ENCODE data around the gene GRIN1.

GRIN1 gene

GRCh38 chr9:137168573-137168903 lies 29.6 kb downstream of the GRIN1 start:
- no peaks in the 10 kb centered on the region for H3K36me3 ChIP-seq (ENCODE audit: control insufficient read depth in 2 of 2, insufficient read depth in 1 of 2, low read length in 2 of 2)
- peak; percentile 85 for TF ChIP-seq ZNF335 (tag by site-specific recombination; conservative IDR thresholded peaks at IDR 0.05)
- TF ChIP-seq SP2 (tag by site-specific recombination; IDR thresholded peaks at IDR 0.05) = no peak
- TF ChIP-seq, protein P1, sequence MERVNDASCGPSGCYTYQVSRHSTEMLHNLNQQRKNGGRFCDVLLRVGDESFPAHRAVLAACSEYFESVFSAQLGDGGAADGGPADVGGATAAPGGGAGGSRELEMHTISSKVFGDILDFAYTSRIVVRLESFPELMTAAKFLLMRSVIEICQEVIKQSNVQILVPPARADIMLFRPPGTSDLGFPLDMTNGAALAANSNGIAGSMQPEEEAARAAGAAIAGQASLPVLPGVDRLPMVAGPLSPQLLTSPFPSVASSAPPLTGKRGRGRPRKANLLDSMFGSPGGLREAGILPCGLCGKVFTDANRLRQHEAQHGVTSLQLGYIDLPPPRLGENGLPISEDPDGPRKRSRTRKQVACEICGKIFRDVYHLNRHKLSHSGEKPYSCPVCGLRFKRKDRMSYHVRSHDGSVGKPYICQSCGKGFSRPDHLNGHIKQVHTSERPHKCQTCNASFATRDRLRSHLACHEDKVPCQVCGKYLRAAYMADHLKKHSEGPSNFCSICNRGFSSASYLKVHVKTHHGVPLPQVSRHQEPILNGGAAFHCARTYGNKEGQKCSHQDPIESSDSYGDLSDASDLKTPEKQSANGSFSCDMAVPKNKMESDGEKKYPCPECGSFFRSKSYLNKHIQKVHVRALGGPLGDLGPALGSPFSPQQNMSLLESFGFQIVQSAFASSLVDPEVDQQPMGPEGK (tag by site-specific recombination; IDR thresholded peaks at IDR 0.05) = 0 out of 2 replicates have a peak, but pooled peaks have one; percentile 0
- TF ChIP-seq ZNF571 (tag by site-specific recombination; IDR thresholded peaks at IDR 0.05) = no peak
- no peak for TF ChIP-seq ZNF776 (tag by site-specific recombination; IDR thresholded peaks at IDR 0.05; ENCODE audit: borderline replicate concordance)
- TF ChIP-seq RBAK (tag by site-specific recombination; IDR thresholded peaks at IDR 0.05) = no peak
- TF ChIP-seq, protein P2, sequence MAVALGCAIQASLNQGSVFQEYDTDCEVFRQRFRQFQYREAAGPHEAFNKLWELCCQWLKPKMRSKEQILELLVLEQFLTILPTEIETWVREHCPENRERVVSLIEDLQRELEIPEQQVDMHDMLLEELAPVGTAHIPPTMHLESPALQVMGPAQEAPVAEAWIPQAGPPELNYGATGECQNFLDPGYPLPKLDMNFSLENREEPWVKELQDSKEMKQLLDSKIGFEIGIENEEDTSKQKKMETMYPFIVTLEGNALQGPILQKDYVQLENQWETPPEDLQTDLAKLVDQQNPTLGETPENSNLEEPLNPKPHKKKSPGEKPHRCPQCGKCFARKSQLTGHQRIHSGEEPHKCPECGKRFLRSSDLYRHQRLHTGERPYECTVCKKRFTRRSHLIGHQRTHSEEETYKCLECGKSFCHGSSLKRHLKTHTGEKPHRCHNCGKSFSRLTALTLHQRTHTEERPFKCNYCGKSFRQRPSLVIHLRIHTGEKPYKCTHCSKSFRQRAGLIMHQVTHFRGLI (tag by site-specific recombination; IDR thresholded peaks at IDR 0.05) = no peak
- TF ChIP-seq PRDM10 (tag by site-specific recombination; IDR thresholded peaks at IDR 0.05) = no peak
- TF ChIP-seq ZNF132 (tag by site-specific recombination; IDR thresholded peaks at IDR 0.05; ENCODE audit: borderline replicate concordance) = no peak
- TF ChIP-seq ZNF239 (tag by site-specific recombination; IDR thresholded peaks at IDR 0.05) = no peak
- no peak for TF ChIP-seq BCL11B (tag by site-specific recombination; IDR thresholded peaks at IDR 0.05; ENCODE audit: low read depth)
- TF ChIP-seq, protein P3, sequence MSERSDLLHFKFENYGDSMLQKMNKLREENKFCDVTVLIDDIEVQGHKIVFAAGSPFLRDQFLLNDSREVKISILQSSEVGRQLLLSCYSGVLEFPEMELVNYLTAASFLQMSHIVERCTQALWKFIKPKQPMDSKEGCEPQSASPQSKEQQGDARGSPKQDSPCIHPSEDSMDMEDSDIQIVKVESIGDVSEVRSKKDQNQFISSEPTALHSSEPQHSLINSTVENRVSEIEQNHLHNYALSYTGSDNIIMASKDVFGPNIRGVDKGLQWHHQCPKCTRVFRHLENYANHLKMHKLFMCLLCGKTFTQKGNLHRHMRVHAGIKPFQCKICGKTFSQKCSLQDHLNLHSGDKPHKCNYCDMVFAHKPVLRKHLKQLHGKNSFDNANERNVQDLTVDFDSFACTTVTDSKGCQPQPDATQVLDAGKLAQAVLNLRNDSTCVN (tag by site-specific recombination; optimal IDR thresholded peaks at IDR 0.05) = peak; percentile 62
- TF ChIP-seq, protein P4, sequence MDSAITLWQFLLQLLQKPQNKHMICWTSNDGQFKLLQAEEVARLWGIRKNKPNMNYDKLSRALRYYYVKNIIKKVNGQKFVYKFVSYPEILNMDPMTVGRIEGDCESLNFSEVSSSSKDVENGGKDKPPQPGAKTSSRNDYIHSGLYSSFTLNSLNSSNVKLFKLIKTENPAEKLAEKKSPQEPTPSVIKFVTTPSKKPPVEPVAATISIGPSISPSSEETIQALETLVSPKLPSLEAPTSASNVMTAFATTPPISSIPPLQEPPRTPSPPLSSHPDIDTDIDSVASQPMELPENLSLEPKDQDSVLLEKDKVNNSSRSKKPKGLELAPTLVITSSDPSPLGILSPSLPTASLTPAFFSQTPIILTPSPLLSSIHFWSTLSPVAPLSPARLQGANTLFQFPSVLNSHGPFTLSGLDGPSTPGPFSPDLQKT (IDR thresholded peaks at IDR 0.05; ENCODE audit: borderline replicate concordance, low read depth, low read length) = no peak
- TF ChIP-seq ZNF416 (tag by site-specific recombination; IDR thresholded peaks at IDR 0.05) = no peak
- TF ChIP-seq INSM2 (tag by site-specific recombination; IDR thresholded peaks at IDR 0.05) = peak; percentile 32; the same call in 1 of the 2 replicates
- peak; percentile 98 for TF ChIP-seq ZNF792 (tag by site-specific recombination; IDR thresholded peaks at IDR 0.05)
- no peak for TF ChIP-seq ZSCAN23 (tag by site-specific recombination; IDR thresholded peaks at IDR 0.05)
- no peaks in the 10 kb centered on the region; the same call in 1 of the 2 replicates for H3K4me1 ChIP-seq (ENCODE audit: control insufficient read depth, insufficient read depth, low read length)
- H3K27ac ChIP-seq (ENCODE audit: extremely low read depth, low read depth, low read length) = no peak overlapping the region; the same call in 1 of the 2 replicates
- H3K4me3 ChIP-seq (ENCODE audit: low read depth, low read length) = peak overlapping the region; percentile 11
- CTCF ChIA-PET = interaction anchor here (1.6 kb wide), 1 partner anchor 22 kb away, joined by 4 read pairs; no protein-coding TSS in a partner anchor
- no peaks in the 10 kb centered on the region for H3K9me3 ChIP-seq (ENCODE audit: control insufficient read depth, insufficient read depth, low read depth, low read length)
- POLR2A ChIA-PET = interaction anchor here (1.0 to 7.4 kb wide), 5 partner anchors 10 to 72 kb away, joined by 3 to 53 read pairs (median 14); partner anchors contain the start of genes ANAPC2, SSNA1 and TUBB4B

Measured in HEK293 (cell line).